ENCODE measurements around the gene NKD2. TPM values are rescaled to one million over a fixed set of nuclear protein-coding genes. Genes with fewer than 3 reads are reported as not detected.

The NKD2 gene
- total and polyA plus RNA-seq, 2 experiments from 2014 or later, result not detected

DNA sequence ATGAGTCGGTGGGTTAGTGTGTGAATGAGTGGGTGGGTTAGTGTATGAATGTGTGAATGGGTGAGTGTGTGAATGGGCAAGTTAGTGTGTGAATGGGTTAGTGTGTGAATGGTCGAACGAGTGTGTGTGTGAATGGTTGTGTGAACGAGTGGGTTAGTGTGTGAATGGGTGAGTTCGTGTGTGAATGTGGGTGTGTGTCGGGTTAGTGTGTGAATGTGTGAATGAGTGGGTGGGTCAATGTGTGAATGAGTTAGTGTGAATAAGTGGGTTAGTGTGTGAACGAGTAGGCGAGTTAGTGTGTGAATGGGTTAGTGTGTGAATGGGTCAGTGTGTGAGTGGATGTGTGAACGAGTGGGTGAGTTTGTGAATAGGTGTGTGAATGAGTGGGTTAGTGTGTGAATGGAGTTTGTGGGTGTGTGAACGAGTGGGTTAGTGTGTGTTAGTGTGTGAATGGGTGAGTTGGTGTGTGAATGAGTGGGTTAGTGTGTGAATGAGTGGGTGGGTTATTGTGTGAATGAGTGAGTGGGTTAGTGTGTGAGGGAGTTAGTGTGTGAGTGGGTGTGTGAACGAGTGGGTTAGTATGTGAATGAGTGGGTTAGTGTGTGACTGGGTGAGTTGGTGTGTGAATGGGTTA is 38.8 kb downstream of the NKD2 start:
- in situ Hi-C loops (cut with MboI), result no loop called here
- no peak overlapping the region for H3K4me3 ChIP-seq
- H4K20me1 ChIP-seq (ENCODE audit: insufficient read depth), result no peaks in the 10 kb centered on the region
- no peaks in the 10 kb centered on the region for H3K9me2 ChIP-seq (ENCODE audit: insufficient read depth)
- DNase-seq, result no peak
- H2AFZ ChIP-seq, result no peak overlapping the region
- H3K4me2 ChIP-seq (ENCODE audit: unreplicated experiment), result no peak overlapping the region
- 71 to 78% methylated on average over 9 to 11 of the region's 11 CpGs for WGBS, 2 experiments (ENCODE audit: low coverage in 1 of 2, low lambda C conversion rate in 2 of 2, missing lambda C conversion rate in 2 of 2)
- H3K27ac ChIP-seq, result no peak overlapping the region
- no peak for TF ChIP-seq EZH2phosphoT487 (IDR thresholded peaks at IDR 0.05; ENCODE audit: insufficient read depth, low read depth)
- H3K4me1 ChIP-seq (ENCODE audit: insufficient read depth), result no peaks in the 10 kb centered on the region
- no peaks in the 10 kb centered on the region for H3K9me3 ChIP-seq (ENCODE audit: low read depth)
- no peaks in the 10 kb centered on the region for H3K79me2 ChIP-seq (ENCODE audit: insufficient read depth)
- H3K9ac ChIP-seq, result no peak overlapping the region
- H3K27me3 ChIP-seq (replicated peaks; ENCODE audit: insufficient read depth), result no peaks in the 10 kb centered on the region
- no peaks in the 10 kb centered on the region for H3K36me3 ChIP-seq (ENCODE audit: low read depth)
- no peaks in the 10 kb centered on the region for H3F3A ChIP-seq (ENCODE audit: insufficient read depth)

DNA sequence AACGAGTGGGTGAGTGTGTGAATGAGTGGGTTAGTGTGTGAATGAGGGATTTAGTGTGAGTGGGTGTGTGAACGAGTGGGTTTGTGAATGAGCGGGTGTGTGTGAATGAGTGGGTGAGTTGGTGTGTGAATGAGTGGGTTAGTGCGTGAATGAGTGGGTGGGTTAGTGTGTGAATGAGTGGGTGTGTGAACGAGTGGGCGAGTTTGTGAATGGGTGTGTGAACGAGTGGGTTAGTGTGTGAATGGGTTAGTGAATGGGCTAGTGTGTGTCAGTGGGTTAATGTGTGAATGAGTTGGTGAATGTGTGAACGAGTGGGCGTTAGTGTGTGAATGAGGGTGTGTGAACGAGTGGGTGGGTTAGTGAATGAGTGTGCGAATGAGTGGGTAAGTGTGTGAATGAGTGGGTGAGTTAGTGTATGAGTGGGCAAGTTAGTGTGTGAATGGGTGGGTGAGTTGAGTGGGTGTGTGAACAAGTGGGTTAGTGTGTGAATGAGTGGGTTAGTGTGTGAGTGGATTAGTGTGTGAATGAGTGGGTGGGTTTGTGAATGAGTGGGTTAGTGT is 39.6 kb downstream of the NKD2 start:
- no peaks in the 10 kb centered on the region for H3K9me2 ChIP-seq (ENCODE audit: insufficient read depth)
- H3K36me3 ChIP-seq (ENCODE audit: low read depth), result no peaks in the 10 kb centered on the region
- no peak for TF ChIP-seq EZH2 (IDR thresholded peaks at IDR 0.05; ENCODE audit: insufficient read depth, poor library complexity, severe bottlenecking)
- TF ChIP-seq EZH2phosphoT487 (IDR thresholded peaks at IDR 0.05; ENCODE audit: insufficient read depth, low read depth), result no peak
- in situ Hi-C loops (cut with MboI), result no loop called here
- no peaks in the 10 kb centered on the region for H3K4me1 ChIP-seq (ENCODE audit: insufficient read depth)
- no peaks in the 10 kb centered on the region for H4K20me1 ChIP-seq (ENCODE audit: insufficient read depth)
- no peaks in the 10 kb centered on the region for H3K79me2 ChIP-seq (ENCODE audit: insufficient read depth)
- DNase-seq, result no peak
- no peak overlapping the region for H3K9ac ChIP-seq
- no peak overlapping the region for H2AFZ ChIP-seq
- H3K9me3 ChIP-seq (ENCODE audit: low read depth), result no peaks in the 10 kb centered on the region
- H3K4me2 ChIP-seq (ENCODE audit: unreplicated experiment), result no peak overlapping the region
- 70 to 71% methylated on average over 9 to 11 of the region's 11 CpGs for WGBS, 2 experiments (ENCODE audit: low coverage in 1 of 2, low lambda C conversion rate in 2 of 2, missing lambda C conversion rate in 2 of 2)
- H3K27ac ChIP-seq, result no peak overlapping the region
- H3F3A ChIP-seq (ENCODE audit: insufficient read depth), result no peaks in the 10 kb centered on the region
- no peak overlapping the region for H3K4me3 ChIP-seq
- no peaks in the 10 kb centered on the region for H3K27me3 ChIP-seq (replicated peaks; ENCODE audit: insufficient read depth)

- in situ Hi-C loops (cut with MboI), result no loop called here
- Histone ChIP-seq H3K9me3 (ENCODE audit: low read depth) (no peaks in the 10 kb centered on the region), H3K9ac (no peak overlapping the region), H4K20me1 (ENCODE audit: insufficient read depth) (no peaks in the 10 kb centered on the region), H3K4me3 (no peak overlapping the region), H2AFZ (no peak overlapping the region), H3K79me2 (ENCODE audit: insufficient read depth) (no peaks in the 10 kb centered on the region), H3K36me3 (ENCODE audit: low read depth) (no peaks in the 10 kb centered on the region), H3K4me2 (ENCODE audit: unreplicated experiment) (no peak overlapping the region), H3K4me1 (ENCODE audit: insufficient read depth) (no peaks in the 10 kb centered on the region), H3K27me3 (replicated peaks; ENCODE audit: insufficient read depth) (no peaks in the 10 kb centered on the region), H3K27ac (no peak overlapping the region), H3K9me2 (ENCODE audit: insufficient read depth) (no peaks in the 10 kb centered on the region), H3F3A (ENCODE audit: insufficient read depth) (no peaks in the 10 kb centered on the region)
- no peak for TF ChIP-seq EZH2phosphoT487 (IDR thresholded peaks at IDR 0.05; ENCODE audit: insufficient read depth, low read depth)
- TF ChIP-seq EZH2 (IDR thresholded peaks at IDR 0.05; ENCODE audit: insufficient read depth, poor library complexity, severe bottlenecking), result no peak
- DNase-seq, result no peak
- WGBS, 2 experiments (ENCODE audit: low coverage in 1 of 2, low lambda C conversion rate in 2 of 2, missing lambda C conversion rate in 2 of 2), result 60 to 63% methylated on average over 31 to 34 of the region's 39 CpGs
Measured at GRCh38 chr5:1048861-1049838, 40.5 kb downstream of the NKD2 start.

DNA sequence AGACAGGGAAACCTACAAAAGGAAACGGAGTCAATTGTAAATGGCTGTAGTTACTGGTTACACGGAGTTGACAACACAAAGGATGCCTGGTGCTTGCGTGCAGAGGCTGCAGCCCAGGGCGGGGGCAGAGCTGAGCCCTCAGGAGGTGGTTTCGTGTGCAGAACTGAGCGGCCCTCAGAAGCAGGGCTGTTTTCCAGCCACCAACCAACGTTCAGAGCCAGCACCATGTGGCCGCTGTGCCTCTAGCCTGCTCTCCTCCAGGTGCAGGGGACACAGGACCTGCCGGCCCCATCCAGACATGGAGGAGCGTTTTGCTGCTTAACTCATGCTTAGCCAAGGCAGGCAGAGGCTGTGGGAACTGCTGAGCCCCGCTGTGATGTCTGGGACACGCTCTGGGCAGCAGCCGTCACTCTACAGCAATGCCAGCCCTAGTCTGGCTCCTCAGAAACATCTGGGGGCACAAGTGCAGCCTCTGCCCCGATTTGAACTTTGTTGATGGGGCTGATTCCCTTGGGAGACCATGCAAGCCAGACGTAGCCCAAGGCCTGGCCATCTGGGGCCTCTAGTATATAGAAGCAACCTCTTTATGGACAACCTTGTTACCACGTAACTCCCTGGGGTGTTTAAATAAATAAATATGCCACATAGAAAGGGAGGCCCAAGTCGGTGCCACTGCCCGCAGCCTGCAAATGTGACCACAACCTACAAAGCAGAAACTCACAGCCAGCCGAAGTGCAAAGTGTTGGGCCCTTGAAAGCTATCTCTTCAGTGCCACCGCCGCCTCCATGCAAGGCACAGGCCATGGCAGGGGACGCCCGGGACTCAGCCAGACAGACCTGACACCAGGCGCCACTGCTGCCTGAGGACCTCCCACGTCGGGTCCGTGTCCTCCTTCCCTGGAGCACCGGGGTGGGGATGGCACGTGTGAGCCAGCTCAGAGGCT is 42.1 kb downstream of the NKD2 start:
- 58% methylated on average over 25 to 29 of the region's 29 CpGs for WGBS, 2 experiments (ENCODE audit: low coverage in 1 of 2, low lambda C conversion rate in 2 of 2, missing lambda C conversion rate in 2 of 2)
- no peak overlapping the region for H3K4me2 ChIP-seq (ENCODE audit: unreplicated experiment)
- no peak for DNase-seq
- no peaks in the 10 kb centered on the region for H3K9me3 ChIP-seq (ENCODE audit: low read depth)
- no peak overlapping the region for H3K27ac ChIP-seq
- no peaks in the 10 kb centered on the region for H4K20me1 ChIP-seq (ENCODE audit: insufficient read depth)
- no peaks in the 10 kb centered on the region for H3F3A ChIP-seq (ENCODE audit: insufficient read depth)
- H3K9me2 ChIP-seq (ENCODE audit: insufficient read depth), result no peaks in the 10 kb centered on the region
- H3K36me3 ChIP-seq (ENCODE audit: low read depth), result no peaks in the 10 kb centered on the region
- H3K4me3 ChIP-seq, result no peak overlapping the region
- no peaks in the 10 kb centered on the region for H3K79me2 ChIP-seq (ENCODE audit: insufficient read depth)
- H3K9ac ChIP-seq, result no peak overlapping the region
- in situ Hi-C loops (cut with MboI), result no loop called here
- no peak overlapping the region for H2AFZ ChIP-seq
- H3K27me3 ChIP-seq (replicated peaks; ENCODE audit: insufficient read depth), result no peaks in the 10 kb centered on the region
- no peaks in the 10 kb centered on the region for H3K4me1 ChIP-seq (ENCODE audit: insufficient read depth)
- no peak for TF ChIP-seq EZH2 (IDR thresholded peaks at IDR 0.05; ENCODE audit: insufficient read depth, poor library complexity, severe bottlenecking)
- no peak for TF ChIP-seq EZH2phosphoT487 (IDR thresholded peaks at IDR 0.05; ENCODE audit: insufficient read depth, low read depth)
